Activated CD4-positive, CD25-positive, alpha-beta regulatory T cell treated with anti-CD3 and anti-CD28 coated beads, Interleukin-2, amount 50 U/mL, for 72 hours (primary cell): ENCODE measurements around the gene APBB2.

Source experiments
- DNase-seq: peaks from one replicate; pipeline ENCODE4 v3.0.0; 2021

APBB2 gene

DNA sequence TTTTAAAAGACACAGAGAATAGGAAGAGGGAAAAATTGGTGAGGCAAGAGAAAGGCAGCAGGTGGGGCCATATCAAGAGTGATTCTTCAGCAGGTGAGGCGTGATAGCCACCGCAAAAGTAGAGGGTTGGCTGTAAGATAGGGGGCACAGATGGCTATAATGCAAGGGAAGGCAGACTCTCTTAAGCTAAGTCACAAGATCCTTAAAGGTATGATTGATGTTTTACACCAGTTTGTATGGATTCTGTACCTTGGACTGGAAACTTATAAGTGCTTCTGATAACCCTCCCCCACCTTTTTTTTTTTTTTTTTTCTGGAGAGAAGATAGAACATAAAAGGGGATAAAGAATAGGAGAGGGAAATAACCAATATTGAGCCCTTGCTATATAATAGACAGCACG, 424.6 kb downstream of the APBB2 start:
- DNase-seq, result no peak

- DNase-seq, result no peak
These were observed 425.3 kb downstream of the APBB2 start for GRCh38 chr4:40789031-40789430.

GRCh38 chr4:40788331-40788730, 426.0 kb downstream of the APBB2 start:
- DNase-seq, result no peak

DNA sequence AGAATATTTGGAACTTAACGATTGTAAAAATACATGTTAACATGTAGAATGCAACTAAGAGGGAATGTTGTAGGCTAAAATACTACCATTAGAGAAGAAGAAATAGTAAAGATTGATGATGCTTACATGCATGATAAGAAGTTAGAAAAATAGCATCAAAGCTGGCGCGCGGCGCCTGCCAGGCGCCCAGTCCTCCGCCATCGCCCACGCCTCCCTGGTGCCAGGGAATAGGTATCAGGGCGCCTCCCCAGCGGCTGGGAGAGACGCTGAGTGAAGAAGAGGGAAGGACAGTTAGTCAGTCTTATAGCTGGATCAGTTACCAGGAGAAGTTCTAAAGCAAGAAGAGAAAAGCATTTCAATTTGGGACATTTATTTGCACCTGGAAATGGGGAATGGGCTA, 428.6 kb downstream of the APBB2 start:
- no peak for DNase-seq

GRCh38 chr4:40782876-40783275, 431.5 kb downstream of the APBB2 start:
- DNase-seq, result no peak

GRCh38 chr4:40778090-40778489, 436.3 kb downstream of the APBB2 start:
- DNase-seq, result no peak

DNA sequence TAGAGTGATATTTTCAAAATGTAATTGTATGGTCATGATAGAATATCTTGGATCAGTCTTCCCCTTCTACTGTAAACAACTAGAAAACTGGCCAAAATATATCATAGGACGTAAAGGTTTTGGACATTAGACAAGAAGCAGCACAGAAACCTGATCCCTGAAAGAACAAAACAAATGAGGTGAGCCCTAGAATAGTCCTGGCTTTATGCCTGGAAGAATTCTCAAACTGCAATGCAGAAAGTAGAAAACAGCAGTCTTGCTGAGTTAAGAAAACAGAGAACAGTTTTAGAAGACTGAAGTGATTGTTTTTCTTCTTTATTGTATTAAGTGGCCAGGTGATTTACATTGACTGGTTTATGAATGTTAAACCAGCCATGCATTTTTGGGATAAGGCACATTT, 445.1 kb downstream of the APBB2 start:
- no peak for DNase-seq

DNA sequence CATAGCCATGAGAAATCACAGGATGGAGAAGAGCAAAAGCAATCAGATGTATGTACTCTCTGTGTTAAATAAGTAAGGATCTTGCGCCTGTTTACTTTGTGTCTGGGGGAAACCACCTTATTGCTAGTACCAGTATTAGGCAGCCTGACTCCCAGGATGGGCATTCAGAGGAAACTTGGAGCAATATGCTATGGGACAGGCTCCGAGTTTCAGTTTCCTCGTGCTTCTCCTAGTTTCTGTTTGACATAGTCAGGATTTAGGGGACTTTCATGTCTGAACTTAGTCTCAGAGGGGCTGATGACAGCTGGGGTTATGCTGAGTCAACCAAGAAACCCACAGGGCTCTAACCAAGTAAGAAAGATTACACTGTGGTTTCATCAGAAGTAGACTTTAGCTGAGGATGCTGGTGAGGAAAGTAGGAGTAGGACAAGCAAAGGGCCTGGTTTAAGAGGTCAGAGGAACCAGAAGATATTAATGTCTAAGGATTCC, 451.1 kb downstream of the APBB2 start:
- no peak for DNase-seq
